MM.1S (cell line): ENCODE data around the gene BTBD9.

Source experiments
- DNase-seq: peaks from one replicate; pipeline ENCODE4 v3.0.0-alpha.2; 2015
- H2AFZ ChIP-seq: fragments of 300-600 bp; sonication (generic); 2 replicates; pipeline ENCODE4 v1.6.0; 2016; ENCODE audit warnings: antibody characterized with exemption, low read length
- H3F3A ChIP-seq: fragments of 300-600 bp; sonication (generic); 2 replicates; pipeline ENCODE4 v1.6.1; 2016; ENCODE audit warnings: mild to moderate bottlenecking, antibody characterized with exemption, low read length, moderate library complexity, mixed read lengths; ENCODE audit not compliant: insufficient read depth
- H3K27ac ChIP-seq: fragments of 300-600 bp; sonication (generic); 2 replicates; pipeline ENCODE4 v1.5.1; 2016; ENCODE audit warnings: mild to moderate bottlenecking, low read length
- H3K27me3 ChIP-seq: fragments of 300-600 bp; sonication (generic); replicated peaks from 2 replicates; pipeline ENCODE4 v1.6.0; 2016; ENCODE audit warnings: low read length; ENCODE audit not compliant: insufficient read depth
- H3K36me3 ChIP-seq: fragments of 300-600 bp; sonication (generic); replicated peaks from 2 replicates; pipeline ENCODE4 v1.6.1; 2016; ENCODE audit warnings: mild to moderate bottlenecking, low read length, mixed read lengths; ENCODE audit not compliant: insufficient read depth
- H3K4me1 ChIP-seq: fragments of 300-600 bp; sonication (generic); 2 replicates; pipeline ENCODE4 v1.6.1; 2016; ENCODE audit warnings: low read length, mixed read lengths
- H3K4me2 ChIP-seq: fragments of 300-600 bp; sonication (generic); 2 replicates; pipeline ENCODE4 v1.6.0; 2016; ENCODE audit warnings: low read depth, low read length
- H3K4me3 ChIP-seq: fragments of 300-600 bp; sonication (generic); 2 replicates; pipeline ENCODE4 v1.5.1; 2016; ENCODE audit warnings: low read length, mixed read lengths
- H3K79me2 ChIP-seq: fragments of 300-600 bp; sonication (generic); 2 replicates; pipeline ENCODE4 v1.6.1; 2016; ENCODE audit warnings: mixed run types, low read length, mixed read lengths
- H3K9ac ChIP-seq: fragments of 300-600 bp; sonication (generic); 2 replicates; pipeline ENCODE4 v1.6.1; 2016; ENCODE audit warnings: low read length, mixed read lengths
- H3K9me2 ChIP-seq: fragments of 300-600 bp; sonication (generic); replicated peaks from 2 replicates; pipeline ENCODE4 v1.6.1; 2016; ENCODE audit warnings: mild to moderate bottlenecking, low read length, mixed read lengths; ENCODE audit not compliant: insufficient read depth
- H3K9me3 ChIP-seq: fragments of 300-600 bp; sonication (generic); replicated peaks from 2 replicates; pipeline ENCODE4 v1.6.1; 2016; ENCODE audit warnings: mild to moderate bottlenecking, low read length, mixed read lengths; ENCODE audit not compliant: insufficient read depth
- H4K20me1 ChIP-seq: fragments of 300-600 bp; sonication (generic); 2 replicates; pipeline ENCODE4 v1.6.1; 2016; ENCODE audit warnings: mild to moderate bottlenecking, low read length, moderate library complexity, mixed read lengths; ENCODE audit not compliant: insufficient read depth
- EZH2 ChIP-seq: fragments of 300-600 bp; sonication (generic); optimal IDR thresholded peaks from 2 replicates; pipeline ENCODE3; 2017; ENCODE audit warnings: low read depth, mild to moderate bottlenecking, antibody characterized with exemption, low read length, mixed read lengths
- EZH2phosphoT487 ChIP-seq: fragments of 300-600 bp; sonication (generic); IDR thresholded peaks from 2 replicates; pipeline ENCODE4 v1.6.1; 2018; ENCODE audit warnings: antibody characterized with exemption, low read length
- TF ChIP-seq, protein P1 (sequence below): fragments of 300-600 bp; sonication (generic); IDR thresholded peaks from 2 replicates; pipeline ENCODE4 v1.5.1; 2016; ENCODE audit warnings: antibody characterized with exemption, low read length, mixed read lengths

BTBD9 gene

DNA sequence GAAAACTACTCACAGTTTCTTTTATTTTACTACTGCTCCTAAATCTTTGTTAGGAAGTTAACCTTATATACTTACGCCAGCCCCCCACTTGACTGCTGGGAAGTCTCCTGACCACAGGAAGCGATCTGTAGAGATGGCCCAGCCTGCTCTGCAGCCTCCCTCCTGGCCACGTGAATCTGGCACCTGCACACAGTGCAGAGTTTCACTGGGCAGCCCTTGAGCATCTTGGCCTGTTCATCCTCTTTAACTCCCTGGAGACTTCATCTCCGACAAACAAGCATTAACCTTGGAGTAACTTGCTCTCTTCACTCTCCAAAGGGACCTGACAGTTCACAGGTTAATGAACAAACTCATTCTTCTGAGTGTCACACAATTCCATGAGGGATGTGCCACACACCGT lies 294.1 kb downstream of the BTBD9 start:
- no peak overlapping the region for H3K4me3 ChIP-seq
- H3K27me3 ChIP-seq, result no peaks in the 10 kb centered on the region
- no peak overlapping the region for H3K27ac ChIP-seq
- no peak for DNase-seq
- no peaks in the 10 kb centered on the region for H3K9me3 ChIP-seq
- no peaks in the 10 kb centered on the region for H3K4me1 ChIP-seq
- no peaks in the 10 kb centered on the region for H3K9me2 ChIP-seq
- no peak overlapping the region for H2AFZ ChIP-seq
- no peak overlapping the region for H3K9ac ChIP-seq
- no peaks in the 10 kb centered on the region for H3F3A ChIP-seq
- no peaks in the 10 kb centered on the region for H3K79me2 ChIP-seq
- H4K20me1 ChIP-seq, result no peaks in the 10 kb centered on the region
- no peaks in the 10 kb centered on the region for H3K36me3 ChIP-seq
- TF ChIP-seq EZH2, result no peak
- TF ChIP-seq, protein P1, sequence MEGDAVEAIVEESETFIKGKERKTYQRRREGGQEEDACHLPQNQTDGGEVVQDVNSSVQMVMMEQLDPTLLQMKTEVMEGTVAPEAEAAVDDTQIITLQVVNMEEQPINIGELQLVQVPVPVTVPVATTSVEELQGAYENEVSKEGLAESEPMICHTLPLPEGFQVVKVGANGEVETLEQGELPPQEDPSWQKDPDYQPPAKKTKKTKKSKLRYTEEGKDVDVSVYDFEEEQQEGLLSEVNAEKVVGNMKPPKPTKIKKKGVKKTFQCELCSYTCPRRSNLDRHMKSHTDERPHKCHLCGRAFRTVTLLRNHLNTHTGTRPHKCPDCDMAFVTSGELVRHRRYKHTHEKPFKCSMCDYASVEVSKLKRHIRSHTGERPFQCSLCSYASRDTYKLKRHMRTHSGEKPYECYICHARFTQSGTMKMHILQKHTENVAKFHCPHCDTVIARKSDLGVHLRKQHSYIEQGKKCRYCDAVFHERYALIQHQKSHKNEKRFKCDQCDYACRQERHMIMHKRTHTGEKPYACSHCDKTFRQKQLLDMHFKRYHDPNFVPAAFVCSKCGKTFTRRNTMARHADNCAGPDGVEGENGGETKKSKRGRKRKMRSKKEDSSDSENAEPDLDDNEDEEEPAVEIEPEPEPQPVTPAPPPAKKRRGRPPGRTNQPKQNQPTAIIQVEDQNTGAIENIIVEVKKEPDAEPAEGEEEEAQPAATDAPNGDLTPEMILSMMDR, result no peak
- TF ChIP-seq EZH2phosphoT487, result no peak
- H3K4me2 ChIP-seq, result no peak overlapping the region

DNA sequence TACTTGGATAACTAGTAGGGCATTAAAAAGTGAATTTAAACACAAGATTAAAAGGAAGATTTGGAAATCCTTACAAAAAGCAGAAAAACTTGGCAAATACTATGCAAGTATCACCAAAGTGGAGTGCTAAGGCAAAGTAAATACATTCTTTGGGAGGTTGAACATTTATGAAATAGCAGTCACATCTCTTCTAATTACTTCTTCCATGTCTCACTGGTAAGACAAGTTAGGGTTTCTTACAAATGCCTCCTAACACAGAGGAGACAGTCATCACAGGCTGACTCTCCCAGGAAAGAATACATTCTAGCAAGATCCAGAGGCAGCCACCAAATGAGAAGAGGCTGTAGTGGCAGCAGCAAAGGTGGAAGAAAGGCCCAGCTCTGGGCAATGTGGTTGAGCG lies 298.2 kb downstream of the BTBD9 start:
- Histone ChIP-seq H3K9me3 (no peaks in the 10 kb centered on the region), H3K4me3 (no peak overlapping the region), H3K27ac (no peak overlapping the region), H3K4me2 (no peak overlapping the region), H3K79me2 (no peaks in the 10 kb centered on the region), H4K20me1 (no peaks in the 10 kb centered on the region), H3K9ac (no peak overlapping the region), H3K4me1 (no peaks in the 10 kb centered on the region), H3K27me3 (no peaks in the 10 kb centered on the region), H3F3A (no peaks in the 10 kb centered on the region), H3K9me2 (no peaks in the 10 kb centered on the region), H2AFZ (no peak overlapping the region), H3K36me3 (no peaks in the 10 kb centered on the region)
- no peak for TF ChIP-seq EZH2
- TF ChIP-seq, protein P1, result no peak
- TF ChIP-seq EZH2phosphoT487, result no peak
- no peak for DNase-seq

DNA sequence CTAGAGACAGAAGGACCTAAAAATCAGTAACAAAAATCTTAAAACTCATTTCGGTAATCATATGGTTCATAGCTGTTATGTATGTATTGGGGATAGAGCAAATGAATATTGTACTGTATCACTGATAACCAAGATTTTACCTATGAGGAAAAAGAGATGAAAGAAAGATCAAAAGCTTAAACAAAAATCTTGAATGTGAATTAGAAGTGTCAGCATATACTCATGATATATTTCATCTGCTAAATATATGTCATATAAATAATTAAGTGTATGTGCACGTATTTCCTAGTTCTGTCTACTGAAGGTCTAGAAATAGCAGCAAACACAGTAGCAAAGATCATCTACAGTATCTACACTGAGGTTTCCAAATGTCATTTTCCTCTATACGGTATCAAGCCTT lies 299.8 kb downstream of the BTBD9 start:
- Histone ChIP-seq H3K79me2 (no peaks in the 10 kb centered on the region), H3K9me2 (no peaks in the 10 kb centered on the region)
- TF ChIP-seq EZH2phosphoT487, result no peak
- no peak for TF ChIP-seq EZH2
- TF ChIP-seq, protein P1, result no peak

More for the DNA sequence above, 299.8 kb downstream of the BTBD9 start:
- Histone ChIP-seq H3K4me3 (no peak overlapping the region), H4K20me1 (no peaks in the 10 kb centered on the region), H2AFZ (no peak overlapping the region), H3K36me3 (no peaks in the 10 kb centered on the region), H3K27me3 (no peaks in the 10 kb centered on the region), H3K27ac (no peak overlapping the region), H3K9me3 (no peaks in the 10 kb centered on the region), H3F3A (no peaks in the 10 kb centered on the region), H3K4me2 (no peak overlapping the region), H3K9ac (no peak overlapping the region), H3K4me1 (no peaks in the 10 kb centered on the region)
- DNase-seq, result no peak
